ENCODE data around the gene BIRC2. TPM values are rescaled to one million over a fixed set of nuclear protein-coding genes. Genes with fewer than 3 reads are reported as not detected.

Gene BIRC2
- 192 and 210 TPM in 2 replicates for total RNA-seq (2013; cell fraction: nucleolus; rRNA removed)
- 25.1 and 30.8 TPM in 2 replicates for total RNA-seq (2014; rRNA removed)
- total RNA-seq (2014; rRNA removed; fragmentation: Illumina TruSeq; extraction: Trizol), result 33.4 and 33.9 TPM in 2 replicates
- total RNA-seq (2021), result 23.2 and 24.3 TPM in 2 replicates
- polyA plus RNA-seq (2011; ENCODE audit: low read depth), result 11.0 TPM
- 75.8 and 118 TPM in 2 replicates for polyA plus RNA-seq (2011; rRNA removed)
- polyA plus RNA-seq (2011; cell fraction: cytosol; rRNA removed), result 38.3 and 48.2 TPM in 2 replicates
- polyA plus RNA-seq (2011; cell fraction: nucleus; rRNA removed), result 77.2 and 113 TPM in 2 replicates
- 18.8 and 22.7 TPM in 2 replicates for polyA plus RNA-seq (2012)
- polyA plus RNA-seq (2014; fragmentation: Illumina TruSeq; extraction: Trizol), result 31.8 and 44.0 TPM in 2 replicates
- polyA plus RNA-seq (2014; fragmentation: Nextera tagmentation; extraction: Ambion mirVana), result 10 to 100 TPM; 13.8 to 17.8 TPM
- polyA plus RNA-seq (2014; rRNA removed), result 16.1 and 21.4 TPM in 2 replicates
- 10 to 100 TPM; 27.9 to 30.2 TPM for polyA plus RNA-seq (2016; fragmentation: Nextera tagmentation; extraction: Ambion mirVana)
- 76.5 and 81.3 TPM in 2 replicates for polyA minus RNA-seq (2011; rRNA and poly(A)+ RNA removed)
- polyA minus RNA-seq (2011; cell fraction: cytosol; rRNA and poly(A)+ RNA removed), result 13.5 and 14.9 TPM in 2 replicates
- polyA minus RNA-seq (2011; cell fraction: nucleus; rRNA and poly(A)+ RNA removed), result 93.9 and 98.3 TPM in 2 replicates
- percentile 97 among the genes with signal in this experiment for Bru-seq, nascent RNA
- percentile 96 among the genes with signal in this experiment for BruChase-seq, experiment 1, labeled RNA remaining after a 6-hour chase
- BruChase-seq, experiment 2, labeled RNA remaining after a 2-hour chase, result percentile 97 among the genes with signal in this experiment
- long read RNA-seq, experiment 1, full-length matches to known transcripts, result 6 of 13 reads
- long read RNA-seq, experiment 1, partial matches to known transcripts, result 1 of 13 reads
- long read RNA-seq, experiment 1, other reads (novel, unspliced or antisense), result 6 of 13 reads
- long read RNA-seq, experiment 2, partial matches to known transcripts, result 42 of 73 reads
- long read RNA-seq, experiment 2, other reads (novel, unspliced or antisense), result 25 of 73 reads

DNA sequence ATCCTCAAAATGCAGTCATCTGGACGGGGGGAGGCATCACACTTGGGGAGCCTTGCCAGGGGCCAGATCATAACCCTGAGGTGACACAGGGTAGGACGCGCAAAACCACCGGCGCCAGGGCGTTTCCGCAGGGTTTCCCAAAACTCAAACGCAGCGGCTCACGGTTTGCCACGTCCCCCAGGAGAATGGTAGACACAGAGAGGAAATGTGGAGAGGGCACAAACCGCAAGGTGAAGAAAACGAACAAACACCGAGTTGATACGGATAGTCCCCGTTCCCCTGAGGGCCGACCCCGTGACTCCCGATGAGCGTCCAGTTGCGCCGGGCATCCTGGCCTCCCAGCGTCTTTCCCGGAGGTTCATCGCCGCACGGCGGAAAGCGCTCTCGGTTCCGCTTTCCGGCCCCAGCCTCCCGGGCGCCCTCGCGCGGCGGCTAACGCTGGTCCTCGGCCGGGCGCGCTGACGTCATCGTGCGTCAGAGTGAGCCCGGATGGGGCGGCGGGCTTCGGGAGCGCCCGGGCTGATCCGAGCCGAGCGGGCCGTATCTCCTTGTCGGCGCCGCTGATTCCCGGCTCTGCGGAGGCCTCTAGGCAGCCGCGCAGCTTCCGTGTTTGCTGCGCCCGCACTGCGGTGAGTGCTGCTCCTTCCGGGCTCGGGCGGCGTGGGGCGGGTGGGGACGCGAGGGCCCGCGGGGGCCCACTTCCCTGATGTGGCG lies at the start of gene BIRC2:
BIRC2 (plus strand) TSS at position 467 of the 714 bp plus-strand sequence. CDS start 2,641 bp downstream, outside the sequence.
- no TSS peak for BruUV-seq (replicated peaks)
- Histone ChIP-seq H3K4me2 (ENCODE audit: control insufficient read depth, insufficient read depth) (peak within 1 kb of the TSS; percentile 92), H3K27me3 (replicated peaks in 1 of 2; ENCODE audit: control insufficient read depth in 2 of 2, insufficient read depth in 2 of 2, low read length in 1 of 2) (no peaks in the 10 kb centered on the region), H4K20me1 (ENCODE audit: control insufficient read depth, insufficient read depth) (no peaks in the 10 kb centered on the region), H3K27ac (ENCODE audit: control insufficient read depth, insufficient read depth) (peak within 1 kb of the TSS; percentile 96), H2AFZ (ENCODE audit: control insufficient read depth, low read depth, low read length) (peak within 1 kb of the TSS; percentile 95), H3K4me3 (peak within 1 kb of the TSS; percentile 77), H3K36me3 (ENCODE audit: control insufficient read depth in 2 of 2, insufficient read depth in 2 of 2, low read length in 1 of 2) (no peaks in the 10 kb centered on the region), H3K4me1 (ENCODE audit: control insufficient read depth, insufficient read depth, low read length) (no peaks in the 10 kb centered on the region), H3K79me2 (ENCODE audit: control insufficient read depth, insufficient read depth, low read length) (peaks cover 36% of the 10 kb centered on the region), H3K9ac (ENCODE audit: control insufficient read depth, insufficient read depth, low read length) (peak within 1 kb of the TSS; percentile 96), H3K9me3 (replicated peaks; ENCODE audit: control insufficient read depth, insufficient read depth, low read length) (no peaks in the 10 kb centered on the region; the same call in 1 of the 3 replicates)
- FAIRE-seq (no peak), ATAC-seq (peak; percentile 86), DNase-seq (ENCODE audit: low read depth, low spot score) (peak; percentile 67)
- intact Hi-C loops (cut with micrococcal nuclease; ENCODE audit: unreplicated experiment), result loop anchor here (1.0 to 2.0 kb wide), 4 partner anchors 30 to 199 kb away; partner anchors contain the start of gene BIRC3
- ChIA-PET CTCF (interaction anchor here (0.6 to 6.0 kb wide), 4 partner anchors 43 to 404 kb away, joined by 4 to 361 read pairs (median 23); no protein-coding TSS in a partner anchor), RAD21 (ENCODE audit: unreplicated experiment) (interaction anchor here (1.5 to 10.4 kb wide), 4 partner anchors 13 to 266 kb away, joined by 3 to 308 read pairs (median 5); no protein-coding TSS in a partner anchor), POLR2A (no interaction called here), SMC1A (ENCODE audit: uncharacterized antibody, unreplicated experiment) (interaction anchor here (1.3 to 3.8 kb wide), 3 partner anchors 13 to 43 kb away, joined by 3 to 37 read pairs (median 11); no protein-coding TSS in a partner anchor)
- in situ Hi-C loops (cut with MboI), result no loop called here
- under 1% methylated on average over 58 of the region's 77 CpGs for WGBS (ENCODE audit: insufficient coverage, insufficient replicate concordance, low lambda C conversion rate, missing lambda C conversion rate)
- TF ChIP-seq YY1 (IDR thresholded peaks at IDR 0.05; ENCODE audit: low read depth, low read length) (peak; percentile 76), CEBPB (IDR thresholded peaks at IDR 0.05; ENCODE audit: borderline replicate concordance in 1 of 2, low read depth in 2 of 2, low read length in 2 of 2) (no peak), CHD1 (IDR thresholded peaks at IDR 0.05; ENCODE audit: low read depth, low read length) (no peak), EGR1 (IDR thresholded peaks at IDR 0.05; ENCODE audit: borderline replicate concordance in 1 of 2, low read depth in 2 of 2, low read length in 2 of 2) (no peak), NRF1 (conservative IDR thresholded peaks at IDR 0.05; ENCODE audit: low read depth, low read length) (peak; percentile 18; the same call in 1 of the 2 replicates), SIX5 (IDR thresholded peaks at IDR 0.05; ENCODE audit: low read depth, low read length, severe bottlenecking) (no peak), LARP7 (IDR thresholded peaks at IDR 0.05) (peak; percentile 97), CBFB (IDR thresholded peaks at IDR 0.05; ENCODE audit: low read depth) (peak; percentile 62), KAT2A (conservative IDR thresholded peaks at IDR 0.05; ENCODE audit: control insufficient read depth, low read depth, low read length) (no peak), BMI1 (IDR thresholded peaks at IDR 0.05; ENCODE audit: borderline replicate concordance) (no peak; the same call in 1 of the 2 replicates), PAX5 (IDR thresholded peaks at IDR 0.05; ENCODE audit: borderline replicate concordance, low read depth, low read length) (peak; percentile 60; the same call in 1 of the 2 replicates), MXI1 (IDR thresholded peaks at IDR 0.05; ENCODE audit: low read depth, low read length) (peak; percentile 51; the same call in 1 of the 2 replicates), TCF7 (IDR thresholded peaks at IDR 0.05; ENCODE audit: borderline replicate concordance) (no peak)
- TF ChIP-seq, protein P1, sequence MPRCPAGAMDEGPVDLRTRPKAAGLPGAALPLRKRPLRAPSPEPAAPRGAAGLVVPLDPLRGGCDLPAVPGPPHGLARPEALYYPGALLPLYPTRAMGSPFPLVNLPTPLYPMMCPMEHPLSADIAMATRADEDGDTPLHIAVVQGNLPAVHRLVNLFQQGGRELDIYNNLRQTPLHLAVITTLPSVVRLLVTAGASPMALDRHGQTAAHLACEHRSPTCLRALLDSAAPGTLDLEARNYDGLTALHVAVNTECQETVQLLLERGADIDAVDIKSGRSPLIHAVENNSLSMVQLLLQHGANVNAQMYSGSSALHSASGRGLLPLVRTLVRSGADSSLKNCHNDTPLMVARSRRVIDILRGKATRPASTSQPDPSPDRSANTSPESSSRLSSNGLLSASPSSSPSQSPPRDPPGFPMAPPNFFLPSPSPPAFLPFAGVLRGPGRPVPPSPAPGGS (IDR thresholded peaks at IDR 0.05; ENCODE audit: borderline replicate concordance, insufficient read depth, low read depth, low read length, poor library complexity, severe bottlenecking), result peak; percentile 53

Data from GM12878 (cell line).